Measurements from ENCODE around the gene GPR50. TPM values are rescaled to one million over a fixed set of nuclear protein-coding genes. Genes with fewer than 3 reads are reported as not detected.
A peak's percentile ranks its signal among the peaks of the same experiment; 100 is the strongest.

The GPR50 gene
- not detected for total RNA-seq

GRCh38 chrX:151176231-151176750 lies at the start of gene GPR50:
GPR50 (plus strand) TSS chrX:151176584; CDS start chrX:151176722, 138 bp downstream.
- DNase-seq (ENCODE audit: low spot score) (no peak), ATAC-seq (no peak)
- Mint-ChIP-seq H3K27ac (no peak within 1 kb of the TSS), H3K27me3 (peaks cover 40 to 44% of the 10 kb centered on the region in 2 donors), H3K36me3 (no peaks in the 10 kb centered on the region), H3K9me3 (no peaks in the 10 kb centered on the region), H3K4me3 (no peak within 1 kb of the TSS), H3K4me1 (ENCODE audit: low read depth in 2 of 2) (peaks cover 0 to 2% of the 10 kb centered on the region in 2 donors)

- Mint-ChIP-seq H3K36me3 (no peaks in the 10 kb centered on the region), H3K9me3 (no peaks in the 10 kb centered on the region), H3K27ac (no peak overlapping the region), H3K27me3 (peaks cover 6 to 8% of the 10 kb centered on the region in 2 donors), H3K4me3 (no peak overlapping the region), H3K4me1 (ENCODE audit: low read depth in 2 of 2) (no peaks in the 10 kb centered on the region)
- DNase-seq (ENCODE audit: low spot score), result no peak
- ATAC-seq, result no peak
These were observed 43.9 kb upstream of the GPR50 start for GRCh38 chrX:151132531-151132930.

- no peaks in the 10 kb centered on the region for H3K9me3 Mint-ChIP-seq
- DNase-seq (ENCODE audit: low spot score) (peak; percentile 66), ATAC-seq (peak in 1 of 2 donors; percentile 69)
- no peaks in the 10 kb centered on the region for H3K36me3 Mint-ChIP-seq
- H3K4me1 Mint-ChIP-seq (ENCODE audit: low read depth in 2 of 2), result no peaks in the 10 kb centered on the region
- peaks cover 27 to 33% of the 10 kb centered on the region in 2 donors for H3K27me3 Mint-ChIP-seq
- no peak overlapping the region for H3K27ac Mint-ChIP-seq
- no peak overlapping the region for H3K4me3 Mint-ChIP-seq
These were observed 24.6 kb upstream of the GPR50 start for GRCh38 chrX:151151665-151152267.

GRCh38 chrX:151153086-151153485 lies 23.3 kb upstream of the GPR50 start:
- DNase-seq (ENCODE audit: low spot score) (no peak), ATAC-seq (no peak)
- Mint-ChIP-seq H3K4me3 (no peak overlapping the region), H3K27me3 (peaks cover 23 to 26% of the 10 kb centered on the region in 2 donors), H3K36me3 (no peaks in the 10 kb centered on the region), H3K27ac (no peak overlapping the region), H3K4me1 (ENCODE audit: low read depth in 2 of 2) (no peaks in the 10 kb centered on the region), H3K9me3 (no peaks in the 10 kb centered on the region)

- Mint-ChIP-seq H3K9me3 (no peaks in the 10 kb centered on the region), H3K4me1 (ENCODE audit: low read depth in 2 of 2) (no peaks in the 10 kb centered on the region), H3K27ac (no peak overlapping the region), H3K4me3 (no peak overlapping the region), H3K36me3 (no peaks in the 10 kb centered on the region), H3K27me3 (peaks cover 25% of the 10 kb centered on the region in 2 donors)
- ATAC-seq, result no peak
- no peak for DNase-seq (ENCODE audit: low spot score)
These were observed 22.7 kb upstream of the GPR50 start for GRCh38 chrX:151153667-151154066.

GRCh38 chrX:151155234-151155633 lies 21.1 kb upstream of the GPR50 start:
- Mint-ChIP-seq H3K9me3 (no peaks in the 10 kb centered on the region), H3K4me3 (no peak overlapping the region), H3K27ac (no peak overlapping the region), H3K4me1 (ENCODE audit: low read depth in 2 of 2) (no peaks in the 10 kb centered on the region), H3K27me3 (peaks cover 9 to 19% of the 10 kb centered on the region in 2 donors), H3K36me3 (no peaks in the 10 kb centered on the region)
- ATAC-seq (no peak), DNase-seq (ENCODE audit: low spot score) (no peak)

GRCh38 chrX:151161690-151162089 lies 14.7 kb upstream of the GPR50 start:
- no peaks in the 10 kb centered on the region for H3K9me3 Mint-ChIP-seq
- peaks cover 21% of the 10 kb centered on the region in 2 donors for H3K27me3 Mint-ChIP-seq
- DNase-seq (ENCODE audit: low spot score) (no peak), ATAC-seq (peak in 1 of 2 donors; percentile 24)
- H3K4me1 Mint-ChIP-seq (ENCODE audit: low read depth in 2 of 2), result no peaks in the 10 kb centered on the region
- H3K4me3 Mint-ChIP-seq, result no peak overlapping the region
- H3K27ac Mint-ChIP-seq, result no peak overlapping the region
- no peaks in the 10 kb centered on the region for H3K36me3 Mint-ChIP-seq

GRCh38 chrX:151167791-151168345 lies 8.5 kb upstream of the GPR50 start:
- DNase-seq (ENCODE audit: low spot score) (no peak), ATAC-seq (no peak)
- H3K4me3 Mint-ChIP-seq, result no peak overlapping the region
- peaks cover 21 to 32% of the 10 kb centered on the region in 2 donors for H3K27me3 Mint-ChIP-seq
- no peaks in the 10 kb centered on the region for H3K9me3 Mint-ChIP-seq
- no peaks in the 10 kb centered on the region for H3K4me1 Mint-ChIP-seq (ENCODE audit: low read depth in 2 of 2)
- no peaks in the 10 kb centered on the region for H3K36me3 Mint-ChIP-seq
- no peak overlapping the region for H3K27ac Mint-ChIP-seq

GRCh38 chrX:151169783-151170182 lies 6.6 kb upstream of the GPR50 start:
- H3K36me3 Mint-ChIP-seq, result no peaks in the 10 kb centered on the region
- DNase-seq (ENCODE audit: low spot score), result no peak
- no peak overlapping the region for H3K4me3 Mint-ChIP-seq

GRCh38 chrX:151174581-151175282 lies 1.7 kb upstream of the GPR50 start:
- DNase-seq (ENCODE audit: low spot score) (no peak), ATAC-seq (no peak)
- Mint-ChIP-seq H3K36me3 (no peaks in the 10 kb centered on the region), H3K9me3 (no peaks in the 10 kb centered on the region), H3K4me3 (no peak overlapping the region), H3K4me1 (ENCODE audit: low read depth in 2 of 2) (no peaks in the 10 kb centered on the region), H3K27ac (no peak overlapping the region), H3K27me3 (peaks cover 30 to 35% of the 10 kb centered on the region in 2 donors)

More at GRCh38 chrX:151169783-151170182, 6.6 kb upstream of the GPR50 start:
- Mint-ChIP-seq H3K27me3 (peaks cover 18 to 25% of the 10 kb centered on the region in 2 donors), H3K4me1 (ENCODE audit: low read depth in 2 of 2) (no peaks in the 10 kb centered on the region), H3K27ac (no peak overlapping the region), H3K9me3 (no peaks in the 10 kb centered on the region)
- no peak for ATAC-seq

- Mint-ChIP-seq H3K4me3 (no peak overlapping the region), H3K9me3 (no peaks in the 10 kb centered on the region), H3K36me3 (no peaks in the 10 kb centered on the region), H3K27me3 (peaks cover 35 to 42% of the 10 kb centered on the region in 2 donors), H3K27ac (no peak overlapping the region), H3K4me1 (ENCODE audit: low read depth in 2 of 2) (peaks cover 0 to 2% of the 10 kb centered on the region in 2 donors)
- ATAC-seq (no peak), DNase-seq (ENCODE audit: low spot score) (no peak)
These were observed 911 bp upstream of the GPR50 start for GRCh38 chrX:151175283-151176062.

GRCh38 chrX:151177141-151178027 lies 1.0 kb downstream of the GPR50 start:
- ATAC-seq (no peak), DNase-seq (ENCODE audit: low spot score) (no peak)
- Mint-ChIP-seq H3K27me3 (peaks cover 41 to 46% of the 10 kb centered on the region in 2 donors), H3K9me3 (no peaks in the 10 kb centered on the region), H3K4me3 (no peak overlapping the region), H3K36me3 (no peaks in the 10 kb centered on the region), H3K4me1 (ENCODE audit: low read depth in 2 of 2) (peaks cover 0 to 2% of the 10 kb centered on the region in 2 donors), H3K27ac (no peak overlapping the region)

- no peak for ATAC-seq
These were observed 2.4 kb downstream of the GPR50 start for GRCh38 chrX:151178746-151179145.

More at GRCh38 chrX:151178746-151179145, 2.4 kb downstream of the GPR50 start:
- Mint-ChIP-seq H3K27ac (no peak overlapping the region), H3K4me1 (ENCODE audit: low read depth in 2 of 2) (peaks cover 0 to 2% of the 10 kb centered on the region in 2 donors), H3K4me3 (no peak overlapping the region), H3K9me3 (no peaks in the 10 kb centered on the region), H3K27me3 (peaks cover 39 to 50% of the 10 kb centered on the region in 2 donors), H3K36me3 (no peaks in the 10 kb centered on the region)
- DNase-seq (ENCODE audit: low spot score), result no peak

All from natural killer cell treated with Interleukin-12 subunit alpha and Interleukin-12 subunit beta and Interleukin-15 and Interleukin-18, amount 100 ng/mL, for 72 hours (primary cell).